Measurements from ENCODE around the gene TSPAN9. TPM values are rescaled to one million over a fixed set of nuclear protein-coding genes. Genes with fewer than 3 reads are reported as not detected.
A peak's percentile ranks its signal among the peaks of the same experiment; 100 is the strongest.

The TSPAN9 gene
- total RNA-seq, 3 donors from 2014 or later = 4.7 to 28.4 (median 8.5) TPM

DNA sequence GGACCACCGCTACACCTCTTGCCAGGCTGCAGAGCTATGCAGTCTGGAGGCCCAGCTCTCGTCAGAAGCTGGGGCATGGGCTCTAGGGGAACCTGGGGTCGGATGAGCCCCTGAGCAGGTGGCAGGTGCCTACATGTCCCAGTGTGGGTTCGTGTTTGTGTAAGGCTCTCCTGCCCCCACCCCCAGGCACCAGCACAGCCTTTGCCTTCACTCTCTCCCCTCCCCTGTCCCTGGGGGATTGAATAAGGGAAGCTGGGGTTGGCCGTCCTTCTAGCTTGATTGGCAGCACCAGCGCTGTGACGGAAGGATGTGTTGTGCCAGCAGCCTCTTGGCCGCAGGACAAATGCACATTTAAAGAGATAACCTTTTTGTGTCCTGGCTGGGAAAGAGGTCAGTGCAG, 34.8 kb upstream of the TSPAN9 start:
- intact Hi-C loops (cut with DNase I, micrococcal nuclease) = loop anchor here in 1 of 2 donors (5.0 kb wide), 1 partner anchor 185 kb away; the partner anchor contains the start of gene TEX52
- ATAC-seq = peak; percentile 10

DNA sequence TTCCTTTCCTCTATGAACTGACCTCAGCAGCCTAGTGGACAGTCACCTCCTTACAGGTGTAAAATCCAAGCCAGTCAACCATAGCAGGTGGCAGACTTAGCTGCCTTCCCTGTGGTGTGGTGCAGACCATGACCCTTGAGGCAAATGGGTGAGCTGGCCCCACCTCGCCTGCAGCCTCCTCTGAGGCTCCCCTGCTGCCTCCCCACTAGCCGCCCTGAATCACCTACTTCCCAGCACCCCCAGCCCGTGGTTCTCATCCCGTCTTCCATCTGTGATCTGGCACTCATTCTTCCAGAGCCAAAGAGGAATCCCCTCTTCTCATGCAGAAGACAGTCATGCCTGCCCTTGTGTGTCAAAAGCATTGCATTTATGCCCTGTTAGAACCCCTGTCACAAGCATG, 34.4 kb upstream of the TSPAN9 start:
- Histone ChIP-seq H3K9me3 (no peaks in the 10 kb centered on the region), H3K36me3 (ENCODE audit: low read depth) (no peaks in the 10 kb centered on the region), H3K4me3 (no peak overlapping the region), H3K4me1 (ENCODE audit: low read depth) (no peaks in the 10 kb centered on the region)
- intact Hi-C loops (cut with DNase I, micrococcal nuclease) = loop anchor here in 1 of 2 donors (5.0 kb wide), 1 partner anchor 186 kb away; the partner anchor contains the start of gene TEX52
- DNase-seq = no peak
- TF ChIP-seq, protein P1, sequence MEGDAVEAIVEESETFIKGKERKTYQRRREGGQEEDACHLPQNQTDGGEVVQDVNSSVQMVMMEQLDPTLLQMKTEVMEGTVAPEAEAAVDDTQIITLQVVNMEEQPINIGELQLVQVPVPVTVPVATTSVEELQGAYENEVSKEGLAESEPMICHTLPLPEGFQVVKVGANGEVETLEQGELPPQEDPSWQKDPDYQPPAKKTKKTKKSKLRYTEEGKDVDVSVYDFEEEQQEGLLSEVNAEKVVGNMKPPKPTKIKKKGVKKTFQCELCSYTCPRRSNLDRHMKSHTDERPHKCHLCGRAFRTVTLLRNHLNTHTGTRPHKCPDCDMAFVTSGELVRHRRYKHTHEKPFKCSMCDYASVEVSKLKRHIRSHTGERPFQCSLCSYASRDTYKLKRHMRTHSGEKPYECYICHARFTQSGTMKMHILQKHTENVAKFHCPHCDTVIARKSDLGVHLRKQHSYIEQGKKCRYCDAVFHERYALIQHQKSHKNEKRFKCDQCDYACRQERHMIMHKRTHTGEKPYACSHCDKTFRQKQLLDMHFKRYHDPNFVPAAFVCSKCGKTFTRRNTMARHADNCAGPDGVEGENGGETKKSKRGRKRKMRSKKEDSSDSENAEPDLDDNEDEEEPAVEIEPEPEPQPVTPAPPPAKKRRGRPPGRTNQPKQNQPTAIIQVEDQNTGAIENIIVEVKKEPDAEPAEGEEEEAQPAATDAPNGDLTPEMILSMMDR (IDR thresholded peaks at IDR 0.05) = no peak
- no peak for ATAC-seq

More for the DNA sequence above, 34.8 kb upstream of the TSPAN9 start:
- H3K9me3 ChIP-seq = no peaks in the 10 kb centered on the region
- no peaks in the 10 kb centered on the region for H3K36me3 ChIP-seq (ENCODE audit: low read depth)
- TF ChIP-seq, protein P1 (IDR thresholded peaks at IDR 0.05) = no peak
- no peak for DNase-seq
- no peaks in the 10 kb centered on the region for H3K4me1 ChIP-seq (ENCODE audit: low read depth)
- H3K4me3 ChIP-seq = no peak overlapping the region

DNA sequence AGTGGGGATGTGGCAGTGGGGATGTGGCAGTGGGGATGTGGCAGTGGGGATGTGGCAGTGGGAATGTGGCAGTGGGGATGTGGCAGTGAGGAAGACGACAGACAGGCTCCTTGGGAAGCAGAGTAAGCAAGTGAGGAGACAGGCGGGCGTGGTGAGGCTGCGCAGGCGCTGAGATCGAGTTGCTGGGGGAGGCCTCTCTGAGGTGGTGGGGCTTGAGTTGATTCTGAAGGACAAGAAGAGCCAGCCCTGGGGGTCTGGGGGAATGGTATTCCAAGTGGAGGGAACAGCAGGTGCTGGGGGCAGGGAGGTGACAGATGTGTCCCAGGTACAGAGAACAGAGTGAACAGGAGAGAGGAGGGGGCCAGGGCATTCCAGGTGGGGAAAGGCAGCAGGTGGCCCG, 33.8 kb upstream of the TSPAN9 start:
- no peaks in the 10 kb centered on the region for H3K4me1 ChIP-seq (ENCODE audit: low read depth)
- no peaks in the 10 kb centered on the region for H3K36me3 ChIP-seq (ENCODE audit: low read depth)
- DNase-seq = no peak
- no peak overlapping the region for H3K4me3 ChIP-seq
- TF ChIP-seq, protein P1 (IDR thresholded peaks at IDR 0.05) = no peak
- no peaks in the 10 kb centered on the region for H3K9me3 ChIP-seq
- intact Hi-C loops (cut with DNase I, micrococcal nuclease) = loop anchor here in 1 of 2 donors (5.0 kb wide), 1 partner anchor 186 kb away; the partner anchor contains the start of gene TEX52
- ATAC-seq = no peak

DNA sequence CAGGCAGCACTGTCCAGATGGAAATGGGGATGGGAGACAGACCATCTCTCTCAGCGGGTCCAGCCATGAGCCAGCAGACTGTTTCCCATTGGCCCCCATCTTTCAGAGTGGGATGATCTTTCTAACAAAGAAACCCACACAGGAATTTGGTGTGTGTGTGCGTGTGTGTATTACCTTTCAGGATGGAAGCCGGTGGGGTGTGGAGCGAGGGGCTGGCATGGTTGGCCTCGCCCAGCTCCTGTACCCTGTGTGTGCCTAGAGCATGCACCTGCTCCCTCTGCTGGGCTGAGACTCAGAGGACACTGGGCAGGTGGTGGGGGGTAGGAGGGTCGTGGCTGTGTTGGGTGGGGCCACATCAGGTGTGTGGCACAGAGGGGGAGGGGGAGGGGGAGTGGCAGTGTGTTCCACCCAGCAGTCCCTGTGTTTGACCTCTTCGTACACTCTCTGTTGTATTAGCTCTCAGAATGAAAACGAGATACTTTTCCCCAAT, 33.0 kb upstream of the TSPAN9 start:
- no peaks in the 10 kb centered on the region for H3K36me3 ChIP-seq (ENCODE audit: low read depth)
- TF ChIP-seq, protein P1 (IDR thresholded peaks at IDR 0.05) = no peak
- intact Hi-C loops (cut with DNase I, micrococcal nuclease) = loop anchor here in 1 of 2 donors (5.0 kb wide), 1 partner anchor 187 kb away; the partner anchor contains the start of gene TEX52
- no peaks in the 10 kb centered on the region for H3K9me3 ChIP-seq
- DNase-seq (no peak), ATAC-seq (no peak)
- H3K4me1 ChIP-seq (ENCODE audit: low read depth) = no peaks in the 10 kb centered on the region
- H3K4me3 ChIP-seq = no peak overlapping the region

DNA sequence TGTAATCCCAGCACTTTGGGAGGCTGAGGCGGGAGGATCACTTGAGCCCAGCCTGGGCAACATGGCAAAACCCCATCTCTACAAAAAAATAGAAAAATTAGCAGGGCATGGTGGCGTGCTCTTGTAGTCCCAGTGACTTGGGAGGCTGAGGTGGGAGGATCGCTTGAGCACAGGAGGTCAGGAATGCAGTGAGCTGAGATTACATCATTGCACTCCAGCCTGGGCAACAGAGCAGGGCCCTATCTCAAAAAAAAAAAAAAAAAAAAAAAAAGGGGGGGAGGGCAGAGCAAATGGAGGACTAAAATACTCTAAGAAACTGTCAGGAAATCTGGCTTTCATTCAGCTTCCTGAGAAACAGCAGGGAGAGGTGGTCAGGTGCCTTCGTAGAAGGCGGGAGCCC, 31.7 kb upstream of the TSPAN9 start:
- Histone ChIP-seq H3K36me3 (ENCODE audit: low read depth) (no peaks in the 10 kb centered on the region), H3K4me1 (ENCODE audit: low read depth) (no peaks in the 10 kb centered on the region), H3K4me3 (no peak overlapping the region), H3K9me3 (no peaks in the 10 kb centered on the region)
- TF ChIP-seq, protein P1 (IDR thresholded peaks at IDR 0.05) = no peak
- no peak for DNase-seq
- ATAC-seq = no peak
- intact Hi-C loops (cut with DNase I, micrococcal nuclease) = no loop called here

Measured in mucosa of descending colon (tissue), 3 donors.